GM12865 (cell line): ENCODE measurements around the gene PDE4B.
A peak's percentile ranks its signal among the peaks of the same experiment; 100 is the strongest.

Experiments
- DNase-seq: peaks from one replicate; pipeline ENCODE4 v3.0.0; 2010; ENCODE audit warnings: low read depth
- H3K4me3 ChIP-seq: 2 replicates; pipeline ENCODE4 v1.5.1; 2011; ENCODE audit warnings: mild to moderate bottlenecking, low read depth, low read length, control low read depth
- TF ChIP-seq, protein P1 (sequence below): IDR thresholded peaks from 2 replicates; pipeline ENCODE4 v1.5.1; 2011; ENCODE audit warnings: low read length, control low read depth, low read depth, inconsistent platforms; ENCODE audit not compliant: insufficient read depth; ENCODE audit errors: missing control alignments

PDE4B gene

GRCh38 chr1:65952696-65953095 lies 160.0 kb downstream of the PDE4B start:
- H3K4me3 ChIP-seq: no peak overlapping the region
- TF ChIP-seq, protein P1, sequence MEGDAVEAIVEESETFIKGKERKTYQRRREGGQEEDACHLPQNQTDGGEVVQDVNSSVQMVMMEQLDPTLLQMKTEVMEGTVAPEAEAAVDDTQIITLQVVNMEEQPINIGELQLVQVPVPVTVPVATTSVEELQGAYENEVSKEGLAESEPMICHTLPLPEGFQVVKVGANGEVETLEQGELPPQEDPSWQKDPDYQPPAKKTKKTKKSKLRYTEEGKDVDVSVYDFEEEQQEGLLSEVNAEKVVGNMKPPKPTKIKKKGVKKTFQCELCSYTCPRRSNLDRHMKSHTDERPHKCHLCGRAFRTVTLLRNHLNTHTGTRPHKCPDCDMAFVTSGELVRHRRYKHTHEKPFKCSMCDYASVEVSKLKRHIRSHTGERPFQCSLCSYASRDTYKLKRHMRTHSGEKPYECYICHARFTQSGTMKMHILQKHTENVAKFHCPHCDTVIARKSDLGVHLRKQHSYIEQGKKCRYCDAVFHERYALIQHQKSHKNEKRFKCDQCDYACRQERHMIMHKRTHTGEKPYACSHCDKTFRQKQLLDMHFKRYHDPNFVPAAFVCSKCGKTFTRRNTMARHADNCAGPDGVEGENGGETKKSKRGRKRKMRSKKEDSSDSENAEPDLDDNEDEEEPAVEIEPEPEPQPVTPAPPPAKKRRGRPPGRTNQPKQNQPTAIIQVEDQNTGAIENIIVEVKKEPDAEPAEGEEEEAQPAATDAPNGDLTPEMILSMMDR: no peak
- no peak for DNase-seq

DNA sequence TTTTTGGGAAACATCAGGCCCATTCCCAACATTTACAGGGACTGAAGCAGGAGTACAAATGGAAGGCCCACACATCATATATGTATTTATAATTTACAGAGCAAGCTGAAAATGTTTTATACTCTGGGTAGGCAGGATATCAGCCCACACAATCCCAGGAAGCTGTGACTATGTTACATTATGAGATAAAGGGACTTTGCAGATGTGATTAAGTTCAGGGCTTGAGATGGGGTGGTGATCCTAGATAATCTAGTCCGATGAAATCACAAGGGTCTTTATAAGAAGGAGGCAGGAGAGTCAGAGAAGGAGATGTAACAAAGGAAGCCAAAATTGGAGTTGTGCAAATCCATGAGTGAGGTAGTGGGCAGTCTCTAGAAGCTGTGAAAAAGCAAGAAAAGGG lies 160.5 kb downstream of the PDE4B start:
- no peak overlapping the region for H3K4me3 ChIP-seq
- DNase-seq: no peak
- TF ChIP-seq, protein P1: no peak

DNA sequence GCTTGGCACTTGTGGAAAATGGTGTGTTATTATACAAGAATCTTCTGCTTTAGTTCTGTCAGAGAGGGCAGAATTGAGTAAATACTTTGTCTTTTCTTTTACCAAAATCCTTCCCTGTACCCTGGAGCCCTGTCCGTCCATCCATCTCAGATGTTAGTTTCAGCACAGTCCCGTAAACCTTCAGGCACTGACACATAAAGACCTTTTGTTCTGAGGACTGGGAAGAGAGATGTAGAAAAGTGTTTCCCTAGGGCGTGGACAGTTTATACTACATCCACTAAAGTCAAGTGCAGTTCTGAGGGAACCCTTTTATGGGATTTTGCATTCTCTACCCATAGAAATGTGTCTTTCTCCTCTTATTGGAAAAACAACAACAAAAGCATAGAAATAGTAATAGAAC lies 162.4 kb downstream of the PDE4B start:
- H3K4me3 ChIP-seq: no peak overlapping the region
- TF ChIP-seq, protein P1: no peak
- DNase-seq: no peak

DNA sequence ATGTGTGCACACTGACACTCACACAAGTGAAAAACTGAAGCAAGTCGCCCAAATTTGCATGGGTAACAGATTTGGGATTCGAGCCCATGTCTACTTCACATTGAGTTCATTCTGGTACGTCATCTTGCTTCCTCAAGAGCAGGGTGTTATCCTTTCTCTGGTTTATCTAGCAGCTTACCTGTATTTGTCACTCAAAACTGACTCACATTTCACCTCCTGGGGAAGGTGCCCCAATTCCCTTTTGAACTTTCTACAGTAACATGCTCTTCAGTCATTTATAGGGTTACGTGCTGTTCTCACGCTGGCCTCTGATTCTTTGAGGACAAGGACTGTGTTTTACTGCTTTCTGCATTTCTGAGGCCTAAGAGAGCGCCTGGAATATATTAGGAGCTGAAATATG lies 162.8 kb downstream of the PDE4B start:
- no peak overlapping the region for H3K4me3 ChIP-seq
- TF ChIP-seq, protein P1: no peak
- DNase-seq: no peak

DNA sequence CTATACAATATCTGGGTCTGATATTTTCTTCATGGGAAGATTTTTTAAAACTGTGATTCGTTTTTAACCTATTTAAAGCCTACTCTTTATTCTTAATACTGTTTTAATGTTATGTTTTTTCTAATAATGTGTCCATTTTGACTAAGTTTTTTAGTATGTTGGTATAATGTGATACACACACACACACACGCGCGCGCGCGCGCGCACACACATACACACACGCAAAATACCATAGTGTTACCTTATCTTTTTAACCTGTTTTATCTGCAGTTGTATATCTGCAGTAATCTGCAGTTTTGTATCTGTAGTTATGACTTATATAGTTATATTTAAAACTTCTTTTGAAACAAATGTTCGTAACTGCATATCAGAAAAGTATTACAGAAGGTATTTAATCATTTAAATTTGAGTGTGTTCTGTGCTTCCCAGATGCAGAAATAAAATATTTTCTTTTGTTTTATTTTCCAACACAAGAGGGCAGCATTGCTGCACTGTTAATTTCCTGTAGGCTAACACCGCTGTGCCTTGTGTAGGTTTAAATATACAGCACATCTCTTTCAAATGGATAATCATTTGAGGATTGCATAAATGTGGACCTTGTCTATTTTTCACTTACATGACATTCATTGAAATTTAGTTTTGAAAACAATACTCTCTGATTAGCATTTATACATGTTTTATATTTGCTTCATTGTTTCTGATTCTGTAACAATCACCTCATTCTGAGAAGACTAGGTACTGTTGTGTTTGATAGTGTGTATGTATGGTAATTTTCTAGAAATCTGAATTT lies 166.1 kb downstream of the PDE4B start:
- no peak overlapping the region for H3K4me3 ChIP-seq
- TF ChIP-seq, protein P1: peak; percentile 41
- DNase-seq: peak; percentile 53

DNA sequence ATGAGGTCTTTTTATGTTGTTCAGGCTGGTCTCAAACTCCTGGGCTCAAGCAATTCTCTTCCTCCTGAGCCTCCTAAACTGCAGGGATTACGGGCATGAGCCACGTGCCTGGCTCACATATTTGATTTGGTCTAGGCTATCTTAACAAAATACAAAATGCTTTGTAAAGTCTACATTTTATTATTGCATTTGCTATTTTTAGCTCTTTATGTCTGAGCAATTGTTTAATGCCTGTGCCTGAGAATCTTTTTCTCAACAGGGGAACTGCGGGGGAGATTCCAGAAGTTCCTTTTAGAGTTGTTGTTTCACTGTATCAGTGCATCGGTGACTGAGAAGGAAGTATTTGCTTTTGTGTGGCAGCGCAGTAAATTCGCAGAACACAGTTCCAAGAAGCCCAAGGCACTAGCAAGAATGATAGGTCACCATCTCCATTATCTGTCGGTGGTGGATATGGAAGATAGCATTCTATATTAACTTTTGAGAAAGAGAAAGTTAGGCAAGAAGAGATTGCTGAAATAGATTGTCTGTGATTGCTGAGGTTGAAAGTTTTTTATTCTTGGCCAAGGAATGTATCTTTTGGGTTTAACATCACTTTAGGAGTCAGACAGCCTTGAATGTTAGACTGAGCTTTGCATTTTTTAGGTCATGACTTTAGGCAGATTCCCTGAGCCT lies 167.3 kb downstream of the PDE4B start:
- TF ChIP-seq, protein P1: no peak
- DNase-seq: no peak
- no peak overlapping the region for H3K4me3 ChIP-seq
